ENCODE data around the gene ALX4.

Gene ALX4

DNA sequence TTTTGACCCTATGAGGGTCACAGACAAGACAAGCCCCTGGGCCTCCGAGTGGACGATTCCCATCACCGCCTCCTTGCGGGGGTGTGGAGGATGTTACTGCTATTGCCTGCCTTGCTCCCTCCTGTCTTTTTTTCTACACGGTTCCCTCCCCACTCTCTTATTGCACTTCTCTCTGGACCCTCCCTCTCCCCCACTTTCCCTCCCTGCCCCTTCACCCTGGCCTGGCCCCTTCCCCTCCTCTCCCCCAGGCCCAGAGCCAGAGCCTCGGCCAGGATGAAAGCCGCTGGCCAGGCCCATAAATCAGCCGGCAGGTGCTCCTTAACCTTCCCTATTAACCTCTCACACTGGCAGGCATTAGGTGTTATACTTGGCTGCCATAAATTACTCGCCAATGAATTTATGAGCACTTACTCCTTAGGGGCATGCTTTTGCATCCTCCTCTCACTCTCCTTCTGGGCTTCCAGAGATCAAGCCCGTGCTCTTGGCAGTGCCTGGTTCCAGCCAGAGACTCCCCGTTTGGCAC, 18.3 kb upstream of the ALX4 start:
- DNase-seq (ENCODE audit: insufficient read length, low spot score) (no peak), FAIRE-seq (no peak)
- no peak for TF ChIP-seq POLR2A (IDR thresholded peaks at IDR 0.05; ENCODE audit: low read depth, low read length)

DNA sequence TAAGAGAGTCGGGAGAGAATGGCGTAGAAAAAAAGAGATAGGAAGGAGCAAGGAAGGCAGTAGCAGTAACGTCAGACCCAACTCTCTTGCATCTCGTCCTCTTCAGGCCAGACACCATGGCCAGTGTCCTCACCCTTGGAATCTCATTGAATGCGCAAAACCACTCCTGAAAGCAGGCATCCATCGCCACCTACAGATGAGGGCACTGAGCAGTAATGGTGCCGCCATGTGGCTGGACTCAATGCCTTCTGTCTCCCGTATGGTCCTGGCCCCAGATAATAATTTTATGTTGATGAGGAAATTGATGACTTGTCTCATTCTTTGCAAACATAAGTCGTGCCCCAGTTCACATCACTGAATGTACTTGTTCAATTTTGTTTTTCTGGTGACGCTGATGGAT, 17.8 kb upstream of the ALX4 start:
- TF ChIP-seq POLR2A (IDR thresholded peaks at IDR 0.05; ENCODE audit: low read depth, low read length), result no peak
- no peak for FAIRE-seq
- DNase-seq (ENCODE audit: insufficient read length, low spot score), result no peak

DNA sequence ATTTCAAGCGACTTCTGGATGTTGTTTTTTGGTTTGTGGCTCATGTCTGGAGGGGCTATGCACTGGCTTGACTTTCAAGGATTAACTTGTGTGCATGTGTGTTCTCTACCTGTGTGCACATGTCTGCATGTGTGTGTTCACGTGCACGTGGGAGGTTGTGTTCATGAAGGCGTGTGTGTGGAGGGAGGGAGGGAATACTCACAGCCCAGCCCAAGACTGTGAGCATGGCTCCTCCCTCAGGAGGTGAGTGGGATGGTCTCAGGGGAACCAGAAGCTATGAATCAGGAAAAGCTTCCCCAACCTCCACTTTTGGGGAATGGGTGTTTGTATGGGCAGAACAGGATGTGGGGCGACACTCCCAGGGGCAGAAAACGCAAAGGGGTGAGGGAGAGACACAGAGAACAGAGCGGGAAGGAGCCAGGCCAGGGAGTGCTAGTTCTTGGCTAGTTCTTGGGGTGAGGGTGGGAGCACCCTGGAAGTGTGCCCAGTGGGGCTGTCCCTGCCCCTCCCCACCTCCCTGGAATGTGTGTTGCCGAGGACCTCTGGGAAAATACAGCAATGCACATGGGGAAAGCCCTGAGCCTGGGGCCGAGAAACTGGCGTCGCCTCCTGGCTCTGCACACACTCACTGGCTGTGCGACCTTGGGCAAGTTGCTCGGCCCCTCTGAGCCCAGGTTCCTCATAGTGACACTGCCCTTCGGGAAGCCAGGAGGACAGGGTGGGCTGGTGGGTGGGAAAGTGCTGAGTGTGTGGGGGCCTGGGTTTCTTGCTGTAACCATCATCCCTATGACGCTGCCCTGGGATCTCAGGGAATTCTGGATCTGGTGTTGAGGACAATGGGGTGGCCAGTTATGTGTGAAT, 16.9 kb upstream of the ALX4 start:
- TF ChIP-seq POLR2A (IDR thresholded peaks at IDR 0.05; ENCODE audit: low read depth, low read length), result no peak
- FAIRE-seq (no peak), DNase-seq (ENCODE audit: insufficient read length, low spot score) (no peak)

DNA sequence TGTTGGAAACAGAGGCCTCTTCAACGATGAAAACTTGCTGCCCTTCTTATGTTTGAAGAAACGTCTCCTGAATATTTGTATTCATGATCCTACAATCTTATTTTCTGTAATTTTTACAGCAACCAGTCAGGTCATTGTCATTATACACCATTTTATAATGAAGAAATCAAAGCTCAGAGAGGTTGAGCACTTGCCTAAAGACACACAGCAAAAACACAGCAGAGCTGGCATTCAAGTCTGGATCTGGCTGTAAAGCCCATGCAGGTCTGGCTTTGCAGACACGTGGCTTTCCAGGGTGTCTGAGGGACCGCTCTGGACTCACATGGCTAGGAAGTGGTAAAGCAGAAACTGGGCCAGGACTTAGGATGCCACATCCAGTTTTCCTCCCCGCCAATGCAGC, 15.8 kb upstream of the ALX4 start:
- TF ChIP-seq POLR2A (IDR thresholded peaks at IDR 0.05; ENCODE audit: low read depth, low read length), result no peak
- no peak for FAIRE-seq
- DNase-seq (ENCODE audit: insufficient read length, low spot score), result no peak

DNA sequence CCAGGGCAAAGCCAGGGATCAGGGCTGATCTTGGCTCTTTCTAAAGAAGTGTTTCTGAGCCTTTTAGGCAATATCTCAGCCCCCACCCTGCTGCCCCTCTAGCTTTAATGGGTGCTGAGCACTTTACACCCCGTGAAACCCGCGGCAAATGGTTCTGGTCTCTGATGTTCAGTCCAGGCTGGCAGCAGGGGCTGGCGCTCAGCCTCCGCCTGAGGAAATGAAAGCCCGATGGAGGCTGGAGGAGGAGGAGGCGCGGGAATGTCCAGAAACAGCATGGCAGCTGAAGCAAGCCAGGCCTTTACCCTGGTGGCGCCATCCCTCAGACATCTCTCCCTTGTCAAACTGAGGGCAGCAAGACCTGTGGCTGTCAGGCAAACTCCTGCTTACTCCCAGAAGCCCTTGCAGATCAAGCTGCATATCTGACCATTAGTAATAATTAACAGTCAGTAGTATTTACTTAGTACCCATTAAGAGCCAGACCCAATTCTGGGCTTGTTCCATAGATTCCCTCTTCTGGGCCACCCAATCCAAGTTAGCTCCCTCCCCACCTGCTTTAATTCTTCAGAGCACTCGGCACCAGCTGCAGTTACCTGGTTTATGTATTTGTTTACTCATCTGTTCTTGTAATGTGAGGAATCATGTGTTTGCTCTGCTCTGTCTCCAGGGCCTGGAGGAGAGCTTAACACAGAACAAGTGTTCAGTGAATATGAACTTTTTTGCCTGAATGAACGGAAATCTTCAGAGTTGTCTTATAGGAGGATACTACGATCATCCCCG, 15.0 kb upstream of the ALX4 start:
- DNase-seq (ENCODE audit: insufficient read length, low spot score), result no peak
- TF ChIP-seq POLR2A (IDR thresholded peaks at IDR 0.05; ENCODE audit: low read depth, low read length), result no peak
- no peak for FAIRE-seq

DNA sequence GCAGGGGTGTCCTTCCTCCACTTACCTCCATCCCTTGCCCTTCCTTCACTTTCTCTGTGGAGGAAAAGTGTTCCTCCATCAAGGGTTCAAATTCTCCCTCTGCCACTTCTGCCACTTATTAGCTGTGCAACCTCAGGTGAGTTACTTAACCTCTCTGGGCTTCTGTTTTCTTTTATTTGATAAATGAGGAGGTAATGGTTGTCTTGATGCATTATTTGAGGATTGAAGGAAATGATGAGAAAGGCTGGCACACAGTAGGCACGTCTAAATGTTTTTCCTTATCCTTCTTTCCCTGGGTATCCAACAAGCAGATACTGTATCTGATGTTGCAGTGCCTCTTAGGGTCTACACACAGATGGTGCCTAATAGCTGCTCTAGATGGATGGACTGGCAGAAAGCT, 14.3 kb upstream of the ALX4 start:
- FAIRE-seq (no peak), DNase-seq (ENCODE audit: insufficient read length, low spot score) (no peak)
- TF ChIP-seq POLR2A (IDR thresholded peaks at IDR 0.05; ENCODE audit: low read depth, low read length), result no peak

DNA sequence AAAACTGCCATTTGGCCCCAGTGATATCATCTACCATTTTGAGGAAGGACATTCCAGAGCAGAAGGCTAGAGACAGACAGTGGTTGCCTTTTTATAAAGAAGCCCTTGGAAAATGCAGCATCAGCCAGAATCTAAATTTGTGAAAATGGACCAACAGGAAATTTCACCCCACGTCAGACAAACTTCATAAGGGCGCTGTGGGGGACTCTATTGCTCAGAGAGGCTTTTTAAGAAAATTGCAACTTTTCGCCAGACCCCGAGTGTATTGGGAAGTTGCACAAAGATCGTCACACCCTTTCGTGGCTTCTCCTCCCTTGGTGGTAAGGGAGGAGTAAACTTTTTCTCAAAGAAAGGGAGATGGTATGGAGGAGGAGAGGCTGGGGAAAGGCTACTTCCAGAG, 12.3 kb upstream of the ALX4 start:
- TF ChIP-seq POLR2A (IDR thresholded peaks at IDR 0.05; ENCODE audit: low read depth, low read length), result no peak
- no peak for FAIRE-seq

DNA sequence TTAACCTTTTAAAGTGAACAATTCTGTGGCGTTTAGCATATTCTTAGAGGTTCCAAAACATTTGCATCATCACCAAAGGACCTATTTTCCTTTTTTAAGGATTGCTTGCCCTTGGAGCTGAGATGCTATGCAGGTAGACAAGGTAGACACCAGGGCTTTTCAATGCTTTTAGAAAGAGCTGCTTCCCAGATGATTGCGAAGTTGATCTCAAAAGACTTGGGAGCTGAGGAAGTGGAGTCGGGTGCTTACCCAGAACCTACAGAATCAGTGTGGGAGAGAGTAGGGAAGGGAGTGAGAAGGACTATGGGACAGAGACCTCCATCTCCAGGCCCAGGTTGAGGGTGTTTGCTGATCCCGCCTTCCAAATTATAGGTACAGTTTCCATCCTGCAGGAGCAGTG, 11.1 kb upstream of the ALX4 start:
- FAIRE-seq, result no peak
- no peak for TF ChIP-seq POLR2A (IDR thresholded peaks at IDR 0.05; ENCODE audit: low read depth, low read length)
- no peak for DNase-seq (ENCODE audit: insufficient read length, low spot score)

More for the DNA sequence above, 12.3 kb upstream of the ALX4 start:
- no peak for DNase-seq (ENCODE audit: insufficient read length, low spot score)

DNA sequence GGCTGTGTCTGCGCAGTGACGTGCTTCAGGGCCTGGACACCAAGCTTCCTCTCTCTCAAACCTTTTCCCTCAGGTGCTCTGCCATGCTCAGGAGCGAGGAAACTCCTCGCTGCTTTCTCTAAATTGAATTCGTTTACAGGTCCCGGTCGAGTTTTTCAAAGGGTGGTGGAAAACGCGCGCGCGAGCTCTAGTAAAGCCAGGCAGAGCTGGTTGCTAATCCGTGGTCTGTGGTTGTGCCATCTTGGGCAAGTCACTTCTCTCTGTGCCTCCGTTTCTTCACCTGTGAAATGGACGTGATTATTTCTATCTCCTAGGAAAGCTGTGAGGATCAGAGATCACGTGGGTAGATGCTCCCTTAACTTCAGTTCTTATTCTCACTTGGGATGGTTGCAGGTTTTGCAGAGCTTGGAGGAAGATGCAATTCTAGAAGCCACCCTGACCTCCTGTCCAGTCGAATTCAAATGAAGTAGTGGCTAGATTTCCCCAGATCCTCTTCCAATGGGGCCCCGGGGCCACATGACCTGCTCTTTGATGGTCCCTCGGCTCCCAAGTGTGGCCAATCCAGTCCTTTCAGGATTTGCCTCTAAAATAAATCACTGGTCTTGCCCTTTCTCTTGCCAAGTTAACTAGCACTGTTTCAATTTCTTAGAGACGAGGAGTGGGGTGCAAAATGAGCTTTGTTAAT, 10.5 kb upstream of the ALX4 start:
- DNase-seq (ENCODE audit: insufficient read length, low spot score) (no peak), FAIRE-seq (no peak)
- no peak for TF ChIP-seq POLR2A (IDR thresholded peaks at IDR 0.05; ENCODE audit: low read depth, low read length)

DNA sequence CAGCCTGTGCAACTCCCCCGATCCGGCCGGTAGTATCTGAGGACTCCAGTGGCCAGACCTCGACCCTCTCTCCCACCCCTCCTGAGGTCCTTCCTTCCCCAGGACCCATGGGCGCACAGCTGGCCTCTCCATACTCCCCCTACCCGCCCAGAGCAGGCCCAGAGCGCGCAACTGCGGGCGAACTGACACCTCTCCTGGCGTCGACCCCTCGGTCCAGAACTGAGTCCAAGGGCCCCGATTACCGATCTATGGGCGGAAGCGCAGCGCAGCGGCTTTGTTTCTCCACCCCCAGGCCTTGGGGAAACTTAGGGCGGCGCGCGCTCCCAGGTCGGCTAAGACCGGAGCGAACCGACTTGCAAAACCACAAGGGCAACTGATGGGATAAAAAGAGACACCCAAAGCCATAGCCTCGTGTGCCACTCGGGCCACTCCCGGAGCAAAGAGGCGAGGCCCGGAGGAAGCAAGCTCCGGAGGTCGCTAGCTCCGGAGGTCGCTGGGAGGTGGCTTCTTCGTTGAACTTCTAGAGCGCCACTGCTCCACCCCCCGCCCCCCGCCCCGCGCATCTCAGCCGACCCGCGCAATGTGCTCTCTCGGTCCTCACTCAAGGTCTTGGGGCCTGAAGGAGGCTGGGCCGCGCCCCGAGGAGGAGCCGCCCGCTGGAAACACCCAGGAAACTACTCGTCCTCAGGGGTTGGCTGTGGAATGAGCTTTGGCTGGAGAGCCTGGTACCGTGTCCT, 9.8 kb upstream of the ALX4 start:
- FAIRE-seq (no peak), DNase-seq (ENCODE audit: insufficient read length, low spot score) (no peak)
- no peak for TF ChIP-seq POLR2A (IDR thresholded peaks at IDR 0.05; ENCODE audit: low read depth, low read length)

DNA sequence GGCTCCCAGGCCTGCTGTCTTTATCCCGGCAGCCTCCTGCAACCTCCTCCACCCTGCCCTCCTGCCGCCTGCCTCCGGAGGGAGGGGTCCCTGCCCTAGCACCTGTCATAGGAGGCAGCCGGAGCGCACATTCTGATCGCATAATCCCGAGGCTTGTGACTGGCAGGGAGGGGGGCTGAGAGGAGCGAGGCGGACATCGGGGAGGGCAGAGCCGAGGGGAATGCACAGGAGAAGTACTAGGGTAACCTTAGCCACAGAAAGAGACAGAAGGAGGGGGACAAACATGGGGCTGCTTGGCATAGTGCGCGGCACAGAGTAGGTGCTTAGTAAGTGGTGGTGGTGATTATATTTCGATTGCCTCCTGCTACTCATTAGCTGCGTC, 9.2 kb upstream of the ALX4 start:
- no peak for FAIRE-seq

DNA sequence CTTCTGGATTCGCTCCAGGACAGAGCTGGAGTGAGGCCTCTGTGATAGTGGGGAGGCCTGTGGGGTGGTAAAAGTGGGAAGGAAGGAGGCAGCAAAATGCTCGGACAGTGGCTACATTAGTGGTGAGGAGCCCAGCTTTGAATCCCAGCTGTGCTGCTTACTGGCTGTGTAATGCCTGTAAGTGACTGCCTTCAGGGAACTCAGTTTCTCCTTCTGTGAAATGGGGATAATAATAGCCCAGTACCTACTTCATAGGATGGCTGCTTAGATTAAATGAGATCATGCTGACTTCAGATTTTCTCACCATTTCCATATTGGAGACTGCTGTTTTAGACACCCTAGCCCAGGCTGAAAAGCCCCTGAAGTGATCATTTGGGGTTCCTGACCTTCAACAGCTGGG, 8.4 kb upstream of the ALX4 start:
- FAIRE-seq (no peak), DNase-seq (ENCODE audit: insufficient read length, low spot score) (no peak)
- TF ChIP-seq POLR2A (IDR thresholded peaks at IDR 0.05; ENCODE audit: low read depth, low read length), result no peak

More for the DNA sequence above, 9.2 kb upstream of the ALX4 start:
- TF ChIP-seq POLR2A (IDR thresholded peaks at IDR 0.05; ENCODE audit: low read depth, low read length), result no peak
- DNase-seq (ENCODE audit: insufficient read length, low spot score), result no peak

DNA sequence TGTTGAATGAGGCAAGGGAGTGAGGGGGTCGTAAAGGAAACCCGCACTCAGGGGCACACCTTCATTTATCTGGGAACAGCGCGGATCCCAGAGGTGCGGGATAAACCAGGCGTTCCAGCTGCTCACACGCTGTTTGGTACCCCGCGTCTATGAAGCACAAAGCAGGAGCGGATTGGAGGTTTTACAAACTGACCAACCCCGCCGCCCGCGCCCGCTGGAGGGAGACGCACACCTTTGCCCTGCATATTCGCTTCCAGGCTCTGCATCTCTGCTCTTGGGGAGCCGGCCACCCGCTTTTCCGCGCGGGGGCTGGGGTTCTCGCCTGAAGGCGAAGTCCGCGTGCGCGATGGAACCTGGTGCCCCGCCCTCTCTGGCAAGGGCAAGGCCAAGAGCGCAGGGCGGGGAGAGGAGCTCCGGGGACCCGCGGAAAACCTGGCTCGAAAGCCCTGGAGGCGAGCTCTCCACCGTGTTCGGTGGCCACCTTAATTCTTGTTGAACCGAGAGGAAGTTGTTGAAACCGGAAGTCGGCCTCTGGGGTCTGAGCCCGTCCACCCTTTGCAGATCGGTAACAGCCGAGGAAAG, 6.8 kb upstream of the ALX4 start:
- DNase-seq (ENCODE audit: insufficient read length, low spot score), result no peak

More for the DNA sequence above, 6.8 kb upstream of the ALX4 start:
- FAIRE-seq, result no peak
- TF ChIP-seq POLR2A (IDR thresholded peaks at IDR 0.05; ENCODE audit: low read depth, low read length), result no peak

Data from H54 (cell line).